H1 (cell line): ENCODE data around the gene SIPA1L3. TPM values are rescaled to one million over a fixed set of nuclear protein-coding genes. Genes with fewer than 3 reads are reported as not detected.

Experiments
- CTCF ChIA-PET: fragments of 300-600 bp; sonication (Branson Sonifier 250); formaldehyde crosslinking; loops from one replicate; lab custom pipeline; 2021; ENCODE audit not compliant: partially characterized antibody; lab: Charles Lee
- POLR2A ChIA-PET: fragments of 300-600 bp; sonication (Branson Sonifier 250); formaldehyde crosslinking; loops from one replicate; lab custom pipeline; 2021; ENCODE audit warnings: inconsistent platforms; ENCODE audit not compliant: partially characterized antibody; lab: Charles Lee
- DNase-seq, 2 experiments: peaks; one replicate each; pipeline versions ENCODE4 v3.0.0 to v3.0.0-alpha.2; 2010 to 2022; ENCODE audit warnings: low spot score in 2 of 2, low read depth in 1 of 2, mixed read lengths in 1 of 2
- FAIRE-seq: peaks from 2 replicates; lab custom pipeline; 2011; peaks lifted over from hg19 to GRCh38; lab: Jason Lieb, UNC
- H2AFZ ChIP-seq: 2 replicates; pipeline ENCODE4 v1.8.1; 2012; ENCODE audit warnings: low read length, inconsistent platforms
- H2AK5ac ChIP-seq: 2 replicates; pipeline ENCODE4 v1.6.1; 2013; ENCODE audit warnings: low read depth, low read length
- H2BK120ac ChIP-seq: replicated peaks from 2 replicates; pipeline ENCODE3; 2013; ENCODE audit warnings: low read depth, low read length, inconsistent platforms
- H2BK12ac ChIP-seq: 2 replicates; pipeline ENCODE4 v1.6.1; 2013; ENCODE audit warnings: low read depth, low read length
- H2BK15ac ChIP-seq: 2 replicates; pipeline ENCODE4 v1.6.1; 2013; ENCODE audit warnings: low read length
- H2BK20ac ChIP-seq: 2 replicates; pipeline ENCODE4 v1.6.1; 2013; ENCODE audit warnings: low read length
- H2BK5ac ChIP-seq: 2 replicates; pipeline ENCODE4 v1.6.1; 2013; ENCODE audit warnings: low read depth, low read length
- H3K14ac ChIP-seq: 2 replicates; pipeline ENCODE4 v1.6.1; 2013; ENCODE audit warnings: inconsistent platforms; ENCODE audit not compliant: insufficient read length
- H3K18ac ChIP-seq: 2 replicates; pipeline ENCODE4 v1.6.1; 2013; ENCODE audit warnings: low read length; ENCODE audit errors: extremely low read depth
- H3K23ac ChIP-seq: 2 replicates; pipeline ENCODE4 v1.6.1; 2013; ENCODE audit warnings: inconsistent platforms; ENCODE audit not compliant: insufficient read length
- H3K23me2 ChIP-seq: 2 replicates; pipeline ENCODE4 v1.6.1; 2013; ENCODE audit warnings: low read depth, low read length
- H3K27ac ChIP-seq: 2 replicates; pipeline ENCODE4 v1.6.1; 2011; ENCODE audit warnings: low read depth, low read length, inconsistent platforms
- H3K27me3 ChIP-seq, 4 experiments: replicated peaks in 1 of 4; 1 replicate in 1 of 4; 2 replicates in 3 of 4; pipeline versions ENCODE4 v1.6.1 to v1.8.1; 2011 to 2013; ENCODE audit warnings: low read length in 3 of 4, mild to moderate bottlenecking in 3 of 4, inconsistent platforms in 2 of 4, mixed read lengths in 2 of 4, moderate library complexity in 1 of 4; ENCODE audit not compliant: control insufficient read depth in 3 of 4, insufficient read depth in 3 of 4; ENCODE audit errors: extremely low read depth in 1 of 4
- H3K36me3 ChIP-seq, 4 experiments: 2 replicates each; pipeline versions ENCODE4 v1.6.1 to v1.8.1; 2011 to 2013; ENCODE audit warnings: mild to moderate bottlenecking in 4 of 4, low read length in 3 of 4, moderate library complexity in 2 of 4, control low read depth in 1 of 4, inconsistent platforms in 1 of 4; ENCODE audit not compliant: insufficient read depth in 4 of 4, control insufficient read depth in 2 of 4
- H3K4ac ChIP-seq: replicated peaks from 2 replicates; pipeline ENCODE3; 2013; ENCODE audit warnings: low read length, low read depth, mixed read lengths, inconsistent platforms; ENCODE audit not compliant: insufficient read length
- H3K4me1 ChIP-seq, 4 experiments: replicated peaks in 1 of 4; 1 replicate in 1 of 4; 2 replicates in 3 of 4; pipeline versions ENCODE4 v1.6.1 to v1.8.1; 2011 to 2013; ENCODE audit warnings: low read length in 3 of 4, inconsistent platforms in 2 of 4, mixed read lengths in 1 of 4; ENCODE audit not compliant: insufficient read depth in 4 of 4, control insufficient read depth in 3 of 4
- H3K4me2 ChIP-seq, 2 experiments: 2 replicates each; pipeline versions ENCODE4 v1.6.1 to v1.8.1; 2011 to 2013; ENCODE audit warnings: low read depth in 2 of 2, low read length in 2 of 2, control low read depth in 1 of 2, inconsistent platforms in 1 of 2, mild to moderate bottlenecking in 1 of 2; ENCODE audit not compliant: insufficient read depth in 1 of 2
- H3K4me3 ChIP-seq, 4 experiments: fragments of 200-600, 300-600 bp in 1 of 4; sonication (generic), shearing (Covaris generic), sonication (Bioruptor Twin) in 1 of 4; 2 replicates each; pipeline versions ENCODE4 v1.5.1 to v1.8.1; 2011 to 2016; ENCODE audit warnings: low read length in 4 of 4, low read depth in 3 of 4, control low read depth in 2 of 4, inconsistent platforms in 2 of 4, mild to moderate bottlenecking in 2 of 4, mixed read lengths in 1 of 4, moderate library complexity in 1 of 4; ENCODE audit not compliant: insufficient read depth in 2 of 4; ENCODE audit errors: extremely low read depth in 1 of 4
- H3K56ac ChIP-seq: replicated peaks from 2 replicates; pipeline ENCODE3; 2013; ENCODE audit warnings: low read depth, mild to moderate bottlenecking, mixed read lengths, low read length, inconsistent platforms; ENCODE audit not compliant: insufficient read length
- H3K79me1 ChIP-seq: 2 replicates; pipeline ENCODE4 v1.6.1; 2013; ENCODE audit warnings: low read depth, low read length, control low read depth
- H3K79me2 ChIP-seq, 2 experiments: 2 replicates each; pipeline versions ENCODE4 v1.6.1 to v1.8.1; 2012 to 2013; ENCODE audit warnings: low read length in 2 of 2, mild to moderate bottlenecking in 2 of 2, inconsistent platforms in 1 of 2; ENCODE audit not compliant: insufficient read depth in 2 of 2, control insufficient read depth in 1 of 2
- H3K9ac ChIP-seq, 4 experiments: replicated peaks in 1 of 4; 1 replicate in 1 of 4; 2 replicates in 3 of 4; pipeline versions ENCODE4 v1.6.1 to v1.8.1; 2011 to 2013; ENCODE audit warnings: low read depth in 3 of 4, low read length in 3 of 4, control low read depth in 2 of 4, mild to moderate bottlenecking in 2 of 4, moderate library complexity in 2 of 4, inconsistent platforms in 1 of 4; ENCODE audit errors: extremely low read depth in 1 of 4
- H3K9me3 ChIP-seq, 2 experiments: 2 replicates each; pipeline versions ENCODE4 v1.6.1 to v1.8.1; 2012 to 2013; ENCODE audit warnings: mild to moderate bottlenecking in 2 of 2, moderate library complexity in 2 of 2, control low read depth in 1 of 2, inconsistent platforms in 1 of 2, low read depth in 1 of 2, low read length in 1 of 2, mixed read lengths in 1 of 2; ENCODE audit not compliant: insufficient read depth in 2 of 2
- H4K20me1 ChIP-seq, 2 experiments: replicated peaks in 1 of 2; 2 replicates each; pipeline versions ENCODE3 to v1.8.1; 2011 to 2013; ENCODE audit warnings: inconsistent platforms in 2 of 2, low read length in 2 of 2, mild to moderate bottlenecking in 1 of 2; ENCODE audit not compliant: insufficient read depth in 2 of 2, control insufficient read depth in 1 of 2
- H4K5ac ChIP-seq: 2 replicates; pipeline ENCODE4 v1.6.1; 2013; ENCODE audit warnings: low read length, low read depth, mixed read lengths, inconsistent platforms; ENCODE audit not compliant: insufficient read length
- H4K8ac ChIP-seq: 2 replicates; pipeline ENCODE4 v1.8.0; 2013; ENCODE audit warnings: mild to moderate bottlenecking, moderate library complexity, low read length, inconsistent platforms; ENCODE audit not compliant: insufficient read depth; ENCODE audit errors: extremely low read depth
- H4K91ac ChIP-seq: replicated peaks from 2 replicates; pipeline ENCODE3; 2013; ENCODE audit warnings: low read length, mixed read lengths, inconsistent platforms; ENCODE audit not compliant: insufficient read length
- BRCA1 ChIP-seq: IDR thresholded peaks from 2 replicates; pipeline ENCODE4 v1.6.1; 2012; ENCODE audit warnings: low read depth, low read length, improper control_type of control experiment
- CBX5 ChIP-seq: fragments of 300-800, 300-1000 bp; sonication (generic); IDR thresholded peaks from 2 replicates; pipeline ENCODE4 v1.7.1; 2016; ENCODE audit warnings: antibody characterized with exemption, low read length, low read depth
- CHD1 ChIP-seq: IDR thresholded peaks from 2 replicates; pipeline ENCODE4 v1.6.1; 2012; ENCODE audit warnings: low read depth, low read length, improper control_type of control experiment
- FOSL1 ChIP-seq: IDR thresholded peaks from 2 replicates; pipeline ENCODE4 v1.6.1; 2011; ENCODE audit warnings: mild to moderate bottlenecking, low read depth, low read length, moderate library complexity; ENCODE audit not compliant: insufficient read depth
- GABPA ChIP-seq: IDR thresholded peaks from 2 replicates; pipeline ENCODE4 v1.6.1; 2011; ENCODE audit warnings: mild to moderate bottlenecking, low read length, moderate library complexity, borderline replicate concordance; ENCODE audit not compliant: insufficient read depth
- JUN ChIP-seq: IDR thresholded peaks from 2 replicates; pipeline ENCODE4 v1.6.1; 2011; ENCODE audit warnings: low read depth, mild to moderate bottlenecking, improper control_type of control experiment, low read length
- POLR2A ChIP-seq, 2 experiments: IDR thresholded peaks; 1 replicate in 1 of 2; 2 replicates in 1 of 2; pipeline ENCODE4 v1.6.1; 2011; ENCODE audit warnings: low read depth in 2 of 2, low read length in 2 of 2, mild to moderate bottlenecking in 2 of 2; ENCODE audit errors: control extremely low read depth in 1 of 2
- POLR2AphosphoS5 ChIP-seq: IDR thresholded peaks from 2 replicates; pipeline ENCODE4 v1.6.1; 2011; ENCODE audit warnings: low read depth, low read length
- RNF2 ChIP-seq: fragments of 200-900, 300-1000 bp; sonication (generic); IDR thresholded peaks from 2 replicates; pipeline ENCODE4 v1.7.1; 2016; ENCODE audit warnings: borderline replicate concordance, low read depth, mild to moderate bottlenecking, antibody characterized with exemption, low read length; ENCODE audit not compliant: poor library complexity, severe bottlenecking; ENCODE audit errors: missing control alignments
- SIRT6 ChIP-seq: IDR thresholded peaks from one replicate; pipeline ENCODE4 v1.7.1; 2012; ENCODE audit warnings: low read length, inconsistent platforms
- TAF1 ChIP-seq: IDR thresholded peaks from 2 replicates; pipeline ENCODE4 v1.6.1; 2011; ENCODE audit warnings: mild to moderate bottlenecking, low read depth, low read length
- WGBS, 2 experiments: shearing (Covaris generic) in 1 of 2; methylation state at CpG; one replicate each; pipeline versions ENCODE4 v1.1.6 to v1.1.7; 2013 to 2015; ENCODE audit warnings: low lambda C conversion rate in 2 of 2, mixed read lengths in 2 of 2, inconsistent platforms in 1 of 2, low coverage in 1 of 2, missing lambda C conversion rate in 1 of 2; ENCODE audit not compliant: insufficient replicate concordance in 2 of 2, insufficient coverage in 1 of 2, insufficient read length in 1 of 2; ENCODE audit errors: extremely low coverage in 1 of 2, missing lambda C conversion rate in 1 of 2; 5-methylcytosine and 5-hydroxymethylcytosine counted together
- polyA plus RNA-seq, 7 experiments: library from polyadenylated mRNA; depleted of rRNA in 3 of 7; stranded (reverse) in 5 of 7; unstranded in 2 of 7; fragments of >200 nt in 5 of 7; fragments of 200-250 nt in 2 of 7; gene quantifications; 1 replicate in 5 of 7; 2 replicates in 1 of 7; 4 replicates in 1 of 7; pipeline versions ENCODE4 v1.2.1 to v1.2.3, GENCODE V29; 2011 to 2013; ENCODE audit warnings: missing spikeins in 2 of 7, mixed read lengths in 2 of 7
- total RNA-seq: library from RNA; stranded (reverse); fragmentation: NEBNext Ultra II Directional; extraction: Animal tissue kit (Norgen Biotek cat#: 25700); gene quantifications from 2 replicates; pipeline ENCODE4 v1.2.1, GENCODE V29; 2021
- TF ChIP-seq, protein P1 (sequence below): IDR thresholded peaks from 2 replicates; pipeline ENCODE4 v1.6.1; 2011; ENCODE audit warnings: low read length, improper control_type of control experiment
- TF ChIP-seq, protein P2 (sequence below): IDR thresholded peaks from 2 replicates; pipeline ENCODE4 v1.6.1; 2011; ENCODE audit warnings: low read depth, mild to moderate bottlenecking, low read length; ENCODE audit not compliant: insufficient read depth

SIPA1L3 gene
- total and polyA plus RNA-seq, 2 of the 8 experiments (the other 6 are each of a cell fraction or from before 2014, with no cell fraction given), result 15.0 to 54.9 TPM

DNA sequence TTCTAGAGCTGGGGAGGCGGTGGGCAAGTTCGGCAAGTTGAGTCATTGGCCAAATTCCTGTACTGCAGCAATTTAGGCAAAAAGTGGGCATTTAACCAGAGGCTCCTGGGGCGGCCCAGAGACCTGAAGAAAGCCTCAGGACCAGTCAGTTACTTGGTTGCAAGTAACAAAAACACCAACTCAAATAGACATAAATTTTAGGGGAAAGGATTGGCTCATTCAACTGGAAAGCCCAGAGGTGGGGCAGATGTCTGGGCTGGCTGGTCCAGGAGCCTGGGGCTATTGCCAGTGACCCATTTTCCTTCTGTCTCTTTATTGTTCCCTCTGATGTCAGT is 97.1 kb downstream of the SIPA1L3 start:
- Histone ChIP-seq H2AFZ (no peak overlapping the region), H3K27me3 (no peaks in the 10 kb centered on the region), H3K36me3 (no peaks in the 10 kb centered on the region), H2AK5ac (peak overlapping the region; percentile 79), H3K23me2 (no peaks in the 10 kb centered on the region; the same call in 1 of the 2 replicates), H3K4me3 (peak overlapping the region; percentile 31 to 50 (median 40); a peak in 6 of 8 replicates), H2BK12ac (peak overlapping the region; percentile 5; the same call in 1 of the 2 replicates), H3K14ac (no peak overlapping the region), H3K4ac (peak overlapping the region; percentile 80), H3K23ac (no peak overlapping the region), H3K27ac (peak overlapping the region; percentile 87), H4K91ac (peak overlapping the region; percentile 70), H3K4me1 (peaks cover 13 to 27% (median 22%) of the 10 kb centered on the region in 4 experiments), H3K4me2 (peak overlapping the region; percentile 58 to 73), H3K9me3 (no peaks in the 10 kb centered on the region), H3K56ac (no peak overlapping the region), H2BK5ac (peak overlapping the region; percentile 76), H2BK15ac (no peak overlapping the region), H4K20me1 (no peaks in the 10 kb centered on the region), H2BK20ac (no peak overlapping the region), H3K79me2 (peaks cover 0 to 26% of the 10 kb centered on the region in 2 experiments; a peak in 2 of 4 replicates), H3K18ac (peak overlapping the region; percentile 67), H4K5ac (peak overlapping the region; percentile 54), H4K8ac (no peak overlapping the region), H3K9ac (peak overlapping the region; percentile 50 to 83 (median 73)), H2BK120ac (peak overlapping the region; percentile 12), H3K79me1 (peaks cover 5% of the 10 kb centered on the region)
- 41% methylated on average over 3 of the region's 3 CpGs; no CpG with 5 or more reads in 1 of the 2 experiments for WGBS, 2 experiments
- FAIRE-seq (no peak), DNase-seq (no peak)
- ChIA-PET CTCF (interaction anchor here (0.7 to 2.8 kb wide), 9 partner anchors 10 to 98 kb away, joined by 3 to 14 read pairs (median 3); partner anchors contain the start of gene WDR87), POLR2A (interaction anchor here (0.9 to 4.7 kb wide), 19 partner anchors 9 to 206 kb away, joined by 3 to 66 read pairs (median 6); partner anchors contain the start of genes SIPA1L3 and WDR87)
- TF ChIP-seq, protein P1, sequence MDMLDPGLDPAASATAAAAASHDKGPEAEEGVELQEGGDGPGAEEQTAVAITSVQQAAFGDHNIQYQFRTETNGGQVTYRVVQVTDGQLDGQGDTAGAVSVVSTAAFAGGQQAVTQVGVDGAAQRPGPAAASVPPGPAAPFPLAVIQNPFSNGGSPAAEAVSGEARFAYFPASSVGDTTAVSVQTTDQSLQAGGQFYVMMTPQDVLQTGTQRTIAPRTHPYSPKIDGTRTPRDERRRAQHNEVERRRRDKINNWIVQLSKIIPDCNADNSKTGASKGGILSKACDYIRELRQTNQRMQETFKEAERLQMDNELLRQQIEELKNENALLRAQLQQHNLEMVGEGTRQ, result no peak
- TF ChIP-seq BRCA1 (no peak), POLR2AphosphoS5 (no peak), FOSL1 (no peak), CHD1 (no peak), JUN (no peak), TAF1 (no peak), SIRT6 (no peak), RNF2 (no peak), POLR2A (IDR thresholded peaks at IDR 0.05; ENCODE audit: control extremely low read depth in 1 of 2, low read depth in 2 of 2, low read length in 2 of 2) (no peak), CBX5 (no peak), GABPA (no peak)
- TF ChIP-seq, protein P2, sequence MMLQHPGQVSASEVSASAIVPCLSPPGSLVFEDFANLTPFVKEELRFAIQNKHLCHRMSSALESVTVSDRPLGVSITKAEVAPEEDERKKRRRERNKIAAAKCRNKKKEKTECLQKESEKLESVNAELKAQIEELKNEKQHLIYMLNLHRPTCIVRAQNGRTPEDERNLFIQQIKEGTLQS, result no peak
